Measurements from ENCODE around the gene RNF213.

The RNF213 gene

DNA sequence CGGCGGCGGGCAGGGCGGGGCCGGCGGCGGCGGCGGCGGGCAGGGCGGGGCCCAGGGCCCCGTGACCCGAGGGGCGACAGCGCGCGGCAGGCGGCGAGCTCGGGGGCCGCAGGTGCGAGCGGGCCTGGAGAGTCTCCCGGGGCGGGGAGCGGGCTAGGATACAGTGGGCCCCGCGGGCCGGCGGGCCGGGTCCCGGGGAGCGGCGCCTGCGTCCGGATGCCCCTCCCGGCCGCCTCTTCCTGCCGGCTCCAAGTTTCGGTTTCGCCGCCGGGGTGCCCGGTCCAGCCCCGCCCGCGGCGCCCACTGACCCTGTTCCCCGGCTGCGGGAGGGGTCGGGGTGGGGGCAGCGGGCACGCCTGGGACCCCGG, at the start of gene RNF213:
TSS of gene RNF213 (plus strand) at position 62 of the 368 bp plus-strand sequence. CDS start 2,830 bp downstream, outside the sequence.
- peak; percentile 92 for DNase-seq (ENCODE audit: low spot score)

DNA sequence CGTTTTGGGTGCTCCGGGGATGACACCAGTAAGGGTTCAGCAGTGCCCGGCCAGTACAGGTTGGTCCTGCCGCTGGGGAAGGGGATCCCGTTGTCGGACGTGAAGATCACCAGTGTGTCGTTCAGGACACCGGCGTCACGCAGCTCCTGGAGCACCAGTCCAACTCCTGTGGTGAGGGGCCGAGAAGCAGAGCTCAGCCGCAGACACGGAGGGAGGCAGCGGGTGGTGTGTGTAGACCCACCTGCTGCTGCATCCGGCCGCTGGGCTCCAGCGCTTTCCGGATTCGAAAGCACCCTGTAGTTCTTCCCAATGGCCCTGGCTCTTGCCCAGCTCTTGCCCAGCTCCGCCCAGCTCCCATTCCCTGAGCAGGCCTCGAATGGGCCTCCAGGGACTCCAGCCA, 48.5 kb upstream of the RNF213 start:
- no peak for DNase-seq (ENCODE audit: low spot score)

DNA sequence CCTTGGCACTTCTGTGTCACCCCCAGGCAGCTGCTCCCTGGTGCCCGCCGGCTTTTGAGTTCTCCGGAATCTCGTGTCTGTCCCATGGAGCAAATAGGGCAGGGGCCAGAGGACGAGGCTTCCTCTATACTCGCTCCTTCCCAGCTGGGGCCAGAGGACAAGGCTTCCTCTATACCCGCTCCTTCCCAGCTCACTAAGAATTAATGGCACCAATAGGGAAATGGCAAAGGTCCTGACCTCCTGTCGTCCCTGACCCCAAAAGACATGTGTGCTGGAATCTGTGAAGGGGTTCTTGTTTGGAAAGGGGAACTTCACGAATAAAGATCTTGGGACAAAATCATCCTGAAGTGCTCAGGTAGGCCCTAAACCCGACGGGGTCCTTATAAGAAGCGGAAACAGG, 48.1 kb upstream of the RNF213 start:
- DNase-seq (ENCODE audit: low spot score): no peak

DNA sequence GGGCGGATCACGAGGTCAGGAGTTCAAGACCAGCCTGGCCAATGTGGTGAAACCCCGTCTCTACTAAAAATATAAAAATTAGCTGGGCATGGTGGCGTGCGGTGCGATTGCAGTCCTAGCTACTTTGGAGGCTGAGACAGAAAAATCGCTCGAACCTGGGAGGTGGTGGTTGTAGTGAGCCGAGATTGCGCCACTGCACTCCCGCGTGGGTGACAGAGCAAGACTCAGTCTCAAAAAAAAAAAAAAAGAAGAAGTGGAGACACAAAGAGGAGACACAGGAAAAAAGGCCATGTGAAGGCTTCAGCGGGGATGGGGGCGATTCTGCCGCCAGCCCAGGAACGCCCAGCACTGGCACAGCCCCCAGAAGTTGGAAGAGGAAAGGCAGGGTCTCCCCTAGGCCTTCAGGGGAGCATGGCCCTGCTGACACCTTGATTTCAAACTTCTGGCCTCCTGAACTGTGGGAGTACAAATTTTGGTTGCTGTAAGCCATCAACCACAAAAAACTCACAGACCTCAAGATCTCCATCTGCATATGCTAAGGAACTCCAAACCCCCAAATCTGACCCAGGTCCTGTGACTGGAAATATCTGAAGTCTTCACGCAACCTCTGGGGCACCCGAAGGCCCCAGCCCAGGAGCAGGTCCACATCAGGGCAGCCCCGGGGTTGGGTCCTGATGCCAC, 47.5 kb upstream of the RNF213 start:
- DNase-seq (ENCODE audit: low spot score): no peak

DNA sequence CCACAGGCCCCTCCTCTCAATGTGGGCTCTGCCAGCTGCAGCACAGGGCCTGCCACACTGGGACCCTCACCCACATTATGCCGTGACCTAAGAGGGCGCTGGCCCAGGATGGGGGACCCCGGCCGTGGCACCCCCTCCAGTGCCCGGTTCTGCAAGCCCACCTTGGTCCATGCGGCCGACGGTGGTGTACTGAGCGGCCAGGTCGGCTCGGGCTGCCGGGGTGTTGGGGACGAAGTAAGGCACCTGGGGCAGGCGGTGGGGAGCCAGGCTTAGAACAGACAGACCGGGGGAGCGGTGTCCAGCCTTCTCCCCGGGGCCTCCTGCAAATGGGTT, 47.0 kb upstream of the RNF213 start:
- no peak for DNase-seq (ENCODE audit: low spot score)

DNA sequence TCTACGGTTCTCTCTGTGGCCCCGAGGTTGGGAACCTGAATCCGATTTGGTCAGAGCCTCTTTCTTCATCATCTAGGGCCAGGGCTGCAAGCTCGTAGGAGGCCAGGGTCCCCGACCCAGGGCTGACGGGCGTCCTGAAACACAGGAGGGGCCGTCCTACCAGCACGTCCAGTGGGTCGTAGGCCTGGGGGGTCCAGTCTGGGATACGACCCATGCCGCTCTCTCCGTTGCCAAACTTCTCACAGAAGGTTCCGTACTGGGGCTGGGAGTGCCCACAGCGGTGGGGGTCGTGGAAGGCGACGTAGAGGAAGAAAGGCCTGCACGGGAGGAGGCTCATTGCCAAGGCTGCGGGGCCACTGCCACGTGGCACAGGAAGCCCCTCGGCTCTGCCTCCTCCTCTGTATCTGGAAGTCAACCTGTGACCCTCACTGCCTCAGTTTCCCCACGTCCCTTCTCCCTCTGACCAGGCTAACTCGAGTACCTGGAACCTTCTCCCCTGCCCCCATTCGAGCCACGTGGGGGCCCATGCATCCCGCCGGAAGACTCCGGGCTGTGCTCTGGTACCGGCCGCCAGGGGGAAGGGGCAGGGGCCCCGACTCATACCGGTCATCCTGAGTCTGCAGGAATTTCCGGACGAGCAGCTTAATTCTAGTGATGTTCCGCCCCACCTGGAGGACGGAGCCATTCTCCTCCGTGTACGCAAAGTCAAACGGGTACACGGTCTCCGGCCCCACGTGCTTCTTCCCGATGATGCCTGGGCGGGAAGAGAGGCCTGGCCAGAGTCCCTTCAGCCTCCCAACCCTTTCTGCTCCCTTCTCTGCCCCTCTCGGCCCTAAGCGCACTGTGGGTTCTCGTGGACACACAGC, 46.4 kb upstream of the RNF213 start:
- DNase-seq (ENCODE audit: low spot score): no peak

DNA sequence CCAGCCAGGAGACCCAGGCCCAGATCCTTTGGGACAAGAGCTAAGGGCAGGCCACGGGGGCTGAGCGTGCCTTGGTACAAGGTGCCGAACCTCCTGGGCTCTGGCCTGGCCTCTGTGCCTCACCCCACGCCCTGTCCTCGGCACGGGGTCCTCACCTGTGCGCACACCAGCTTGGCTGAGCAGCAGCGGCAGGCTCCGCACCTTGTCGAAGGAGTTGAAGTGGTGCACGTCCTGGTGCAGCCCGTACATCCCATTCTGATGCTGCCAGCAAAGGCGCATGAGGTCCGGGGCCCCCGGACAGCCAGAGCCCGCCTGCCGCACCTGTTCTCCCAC, 45.8 kb upstream of the RNF213 start:
- no peak for DNase-seq (ENCODE audit: low spot score)

DNA sequence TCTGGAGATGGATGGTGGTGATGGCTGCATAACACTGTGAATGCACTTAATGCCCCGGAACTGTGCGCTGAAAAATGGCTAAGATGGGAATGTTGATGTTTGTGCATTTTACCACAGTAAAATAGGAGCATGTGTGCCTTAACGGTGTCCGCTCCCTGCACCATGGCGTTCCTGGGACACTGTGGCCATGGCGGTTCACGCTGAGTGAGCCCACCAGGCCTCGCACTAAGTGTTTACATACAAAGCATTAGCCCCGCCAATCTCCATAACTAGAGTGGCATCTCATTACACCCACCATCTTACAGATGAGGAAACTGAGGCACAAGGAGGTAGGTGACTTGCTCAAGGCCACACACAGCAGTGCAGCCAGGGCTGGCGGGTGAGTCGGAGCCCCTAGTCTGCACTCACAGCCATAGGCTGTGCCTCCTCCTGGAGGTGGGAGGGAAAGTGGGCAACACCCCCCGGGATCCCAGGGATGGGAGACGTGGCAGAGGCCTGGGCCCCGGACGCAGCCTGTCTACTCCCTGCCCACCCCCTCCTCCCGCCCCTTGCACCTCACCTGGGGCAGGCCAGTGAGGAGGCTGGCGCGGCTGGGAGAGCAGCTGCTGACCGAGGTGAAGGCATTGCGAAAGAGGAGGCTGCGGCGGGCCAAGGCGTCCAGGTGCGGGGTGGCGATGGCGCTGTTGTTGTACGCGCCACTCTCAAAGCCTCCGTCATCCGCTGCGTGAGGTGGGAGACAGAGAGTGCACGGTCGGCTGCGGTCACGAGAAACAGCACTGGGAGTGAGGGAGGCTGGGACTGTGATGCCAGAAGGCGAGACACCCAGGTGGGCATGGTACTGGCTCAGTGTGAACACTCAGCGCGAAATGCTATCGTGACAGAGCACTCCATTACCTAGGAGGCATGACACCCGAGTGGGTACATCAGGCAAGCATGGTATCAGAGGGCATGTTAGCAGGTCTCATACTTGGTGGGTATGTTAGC, 43.9 kb upstream of the RNF213 start:
- DNase-seq (ENCODE audit: low spot score): no peak

DNA sequence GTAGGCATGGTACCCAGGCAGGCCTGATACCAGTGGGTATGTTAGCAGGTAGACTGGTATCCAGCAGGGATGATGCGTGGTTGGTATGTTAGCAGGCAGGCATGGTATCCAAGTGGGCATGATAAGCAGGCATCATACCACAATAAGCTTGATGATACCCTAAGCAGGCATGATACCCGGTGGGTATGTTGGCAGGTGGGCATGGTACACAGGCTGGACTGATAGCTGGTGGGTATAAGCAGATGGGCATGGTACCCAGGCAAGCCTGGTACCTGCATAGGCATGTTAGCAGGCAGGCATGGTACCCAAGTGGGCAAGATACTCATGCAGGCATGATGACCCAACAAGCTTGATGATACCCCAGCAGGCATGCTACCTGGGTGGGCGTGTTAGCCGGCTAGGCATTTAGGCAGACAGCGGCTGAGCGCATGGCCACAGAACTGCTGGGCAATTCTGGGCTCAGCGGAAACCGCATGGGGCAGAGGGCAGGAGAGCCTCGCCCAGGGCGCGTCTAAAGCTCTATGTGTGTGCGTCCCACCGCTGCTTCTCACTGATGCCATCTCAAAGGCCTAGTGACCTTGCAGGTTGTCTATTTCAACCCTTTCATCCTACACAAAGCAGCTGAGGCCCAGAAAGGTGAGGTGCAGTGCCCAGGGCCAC, 42.8 kb upstream of the RNF213 start:
- no peak for DNase-seq (ENCODE audit: low spot score)

DNA sequence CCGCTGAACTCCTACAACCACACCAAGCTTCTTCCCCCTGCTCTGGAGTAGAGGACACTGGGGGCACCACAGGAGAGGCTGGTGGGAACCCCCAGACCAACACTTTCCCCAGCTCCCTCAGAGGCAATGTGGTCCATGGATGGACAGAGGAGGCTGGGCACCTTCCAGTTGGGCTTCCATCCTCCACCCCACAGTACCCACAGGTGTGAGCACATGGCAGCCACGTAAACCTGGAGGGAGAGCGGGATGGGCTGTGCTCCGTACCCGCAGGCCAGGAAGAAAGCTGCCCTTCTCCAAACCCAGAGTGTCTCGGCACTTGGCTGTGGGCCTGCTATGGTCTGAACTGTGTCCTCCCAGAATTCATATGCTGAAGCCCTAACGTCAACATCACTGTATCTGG, 42.3 kb upstream of the RNF213 start:
- no peak for DNase-seq (ENCODE audit: low spot score)

DNA sequence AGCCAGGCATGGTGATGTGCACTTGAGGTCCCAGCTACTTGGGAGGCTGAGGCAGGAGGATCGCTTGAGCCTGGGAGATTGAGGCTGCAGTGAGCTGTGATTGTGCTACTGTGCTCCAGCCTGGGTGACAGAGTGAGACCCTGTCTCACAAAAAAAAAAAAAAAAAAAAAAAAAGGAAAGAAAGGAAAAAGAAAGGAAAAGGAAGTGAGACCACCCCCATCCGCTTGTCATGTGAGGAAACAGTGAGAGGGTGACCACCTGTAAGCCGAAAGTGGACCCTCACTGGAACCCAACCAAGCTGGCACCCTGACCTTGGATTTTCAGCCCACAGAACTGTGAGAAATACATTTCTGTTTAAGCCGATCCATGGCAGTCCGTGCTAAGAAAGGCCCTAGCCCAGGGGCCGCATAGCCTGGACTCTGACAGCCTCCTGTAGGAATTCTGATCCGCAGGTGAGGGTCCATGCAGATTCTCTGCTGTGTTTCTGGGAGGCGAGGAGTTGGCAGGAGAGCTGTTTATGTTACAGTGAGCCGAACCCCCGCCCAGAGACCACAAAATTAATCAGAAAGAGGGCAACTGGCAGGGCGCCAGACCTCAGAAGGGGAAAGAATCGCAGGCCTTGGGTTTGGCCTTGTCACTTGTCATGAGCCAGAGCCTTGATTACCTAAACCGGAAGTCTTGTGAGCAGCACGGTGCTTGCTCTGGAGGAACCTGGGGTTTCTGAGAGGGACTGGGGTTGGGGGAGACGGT, 41.5 kb upstream of the RNF213 start:
- peak; percentile 79 for DNase-seq (ENCODE audit: low spot score)

DNA sequence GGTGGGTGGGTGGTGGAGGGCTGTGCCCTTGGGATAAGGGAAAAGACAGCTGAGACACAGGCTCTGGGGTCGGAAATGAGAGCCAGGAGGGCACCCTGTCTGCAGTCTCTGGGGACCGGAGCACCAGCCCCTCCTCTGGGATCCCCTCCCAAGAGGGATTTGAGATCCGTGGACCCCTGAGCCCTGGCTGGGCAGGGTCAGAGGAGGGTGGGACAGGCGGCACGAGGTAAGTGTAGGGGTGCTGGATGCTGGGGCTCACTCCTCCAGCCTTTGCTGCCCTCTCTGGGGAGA, 40.9 kb upstream of the RNF213 start:
- DNase-seq (ENCODE audit: low spot score): no peak

DNA sequence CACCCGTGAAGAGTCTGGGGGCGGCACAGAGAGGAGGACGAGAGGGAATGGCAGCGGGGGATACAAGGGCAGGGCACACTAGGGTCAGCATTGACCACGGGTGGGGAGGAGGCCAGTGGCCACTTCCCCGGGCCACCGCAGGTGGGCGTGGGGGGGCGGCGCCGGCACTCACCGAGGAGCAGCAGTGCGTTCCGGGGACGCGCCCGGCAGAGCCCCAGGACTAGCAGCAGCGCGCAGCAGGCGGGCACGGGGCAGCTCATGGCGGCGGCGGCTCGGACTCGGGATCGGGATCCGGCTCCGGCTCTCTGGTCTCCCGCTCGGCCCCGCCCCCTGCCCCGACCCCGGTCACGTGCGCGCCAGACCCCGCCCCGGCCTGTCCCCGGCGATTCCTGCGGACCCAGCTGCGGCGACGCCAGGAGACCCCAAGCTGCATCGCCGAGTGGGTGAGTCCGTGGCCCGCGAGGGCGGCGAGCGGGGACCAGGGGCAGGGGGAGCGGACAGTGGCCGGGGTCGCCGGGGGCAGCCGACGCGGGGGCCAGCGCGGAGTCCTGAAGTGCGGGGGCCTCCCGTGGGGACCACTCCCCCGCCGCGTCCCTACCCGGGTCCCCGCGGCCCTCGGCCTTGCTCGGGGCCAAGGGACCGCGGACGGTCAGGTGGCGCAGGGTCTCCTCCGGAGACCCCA, 40.5 kb upstream of the RNF213 start, which contains the start of the genes SGSH and SLC26A11:
TSS of gene SGSH (minus strand) at position 280 of the 682 bp plus-strand sequence. CDS start at position 260, 20 bp downstream.
TSS of gene SLC26A11 (plus strand) at position 374 of the 682 bp plus-strand sequence. CDS start 1,134 bp downstream, outside the sequence.
- peak; percentile 99 for DNase-seq (ENCODE audit: low spot score)

DNA sequence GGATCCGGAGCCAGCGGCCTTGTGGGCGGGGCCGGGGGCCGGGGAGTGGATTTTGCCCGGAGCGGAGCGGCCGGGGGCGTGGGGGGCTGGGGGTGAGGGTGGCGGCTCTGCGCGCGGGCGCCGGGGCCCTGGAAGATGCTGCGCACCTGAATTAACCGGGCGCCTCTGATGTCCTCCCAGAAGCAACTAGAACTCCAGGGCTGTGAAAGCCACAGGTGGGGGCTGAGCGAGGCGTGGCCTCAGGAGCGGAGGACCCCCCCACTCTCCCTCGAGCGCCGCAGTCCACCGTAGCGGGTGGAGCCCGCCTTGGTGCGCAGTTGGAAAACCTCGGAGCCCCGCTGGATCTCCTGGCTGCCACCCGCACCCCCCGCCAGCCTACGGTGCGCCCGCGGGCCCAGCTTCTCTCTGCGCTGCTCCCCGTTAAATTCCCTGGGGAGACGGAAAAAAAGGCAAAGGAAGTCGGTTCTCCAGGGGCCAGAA, 39.9 kb upstream of the RNF213 start:
- peak; percentile 63 for DNase-seq (ENCODE audit: low spot score)

DNA sequence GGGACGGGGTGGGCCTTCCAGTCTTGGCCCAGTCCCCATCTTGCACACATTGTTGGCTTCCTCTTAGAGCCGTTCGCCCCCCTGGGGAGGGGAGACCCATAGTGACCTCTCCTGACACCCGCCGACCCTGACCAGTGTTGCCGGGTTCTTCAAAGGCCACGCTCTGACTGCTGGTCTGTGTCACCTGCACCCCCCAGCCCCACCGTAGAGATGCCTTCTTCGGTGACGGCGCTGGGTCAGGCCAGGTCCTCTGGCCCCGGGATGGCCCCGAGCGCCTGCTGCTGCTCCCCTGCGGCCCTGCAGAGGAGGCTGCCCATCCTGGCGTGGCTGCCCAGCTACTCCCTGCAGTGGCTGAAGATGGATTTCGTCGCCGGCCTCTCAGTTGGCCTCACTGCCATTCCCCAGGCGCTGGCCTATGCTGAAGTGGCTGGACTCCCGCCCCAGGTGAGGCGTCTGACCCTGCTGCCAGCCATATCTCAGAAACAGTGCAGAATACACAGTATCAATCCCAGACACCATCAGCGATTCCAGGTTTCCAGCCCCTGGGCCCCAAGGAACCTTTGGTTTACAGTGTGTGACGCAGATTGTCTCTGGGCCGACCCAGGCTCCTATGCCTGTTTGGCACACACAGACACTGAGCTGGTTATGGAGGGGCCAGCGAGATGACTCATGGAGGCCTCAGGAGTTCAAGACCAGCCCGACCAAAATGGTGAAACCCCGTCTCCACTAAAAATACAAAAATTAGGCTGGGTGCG, 39.1 kb upstream of the RNF213 start:
- no peak for DNase-seq (ENCODE audit: low spot score)

DNA sequence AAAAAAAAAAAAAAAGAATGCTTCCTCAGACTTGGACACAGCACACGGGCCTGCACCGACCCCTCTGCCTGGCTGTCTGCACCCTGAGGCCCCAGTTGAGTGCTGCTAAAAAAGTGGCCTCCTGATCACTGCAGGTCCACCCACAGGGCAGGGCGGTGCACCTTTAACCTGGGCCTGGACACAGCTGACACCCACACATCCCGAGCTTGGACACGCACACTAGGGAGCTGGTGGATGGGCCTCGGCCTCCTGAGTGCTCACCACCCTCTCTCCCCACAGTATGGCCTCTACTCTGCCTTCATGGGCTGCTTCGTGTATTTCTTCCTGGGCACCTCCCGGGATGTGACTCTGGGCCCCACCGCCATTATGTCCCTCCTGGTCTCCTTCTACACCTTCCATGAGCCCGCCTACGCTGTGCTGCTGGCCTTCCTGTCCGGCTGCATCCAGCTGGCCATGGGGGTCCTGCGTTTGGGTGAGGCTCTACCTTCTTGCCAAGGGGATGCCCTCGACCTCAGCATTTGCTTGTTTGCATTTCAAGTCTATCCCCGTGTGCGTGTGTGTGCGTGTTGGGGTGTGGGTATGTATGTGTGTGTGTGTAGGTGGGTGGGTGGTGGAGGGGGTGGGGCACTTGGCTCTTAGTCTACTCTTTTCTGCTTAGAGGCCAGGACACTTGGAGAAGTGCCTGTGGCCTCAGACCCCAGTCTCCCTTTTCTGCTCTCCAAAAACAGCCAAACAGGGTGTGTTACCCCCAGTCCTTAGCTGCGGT, 38.1 kb upstream of the RNF213 start:
- DNase-seq (ENCODE audit: low spot score): no peak

DNA sequence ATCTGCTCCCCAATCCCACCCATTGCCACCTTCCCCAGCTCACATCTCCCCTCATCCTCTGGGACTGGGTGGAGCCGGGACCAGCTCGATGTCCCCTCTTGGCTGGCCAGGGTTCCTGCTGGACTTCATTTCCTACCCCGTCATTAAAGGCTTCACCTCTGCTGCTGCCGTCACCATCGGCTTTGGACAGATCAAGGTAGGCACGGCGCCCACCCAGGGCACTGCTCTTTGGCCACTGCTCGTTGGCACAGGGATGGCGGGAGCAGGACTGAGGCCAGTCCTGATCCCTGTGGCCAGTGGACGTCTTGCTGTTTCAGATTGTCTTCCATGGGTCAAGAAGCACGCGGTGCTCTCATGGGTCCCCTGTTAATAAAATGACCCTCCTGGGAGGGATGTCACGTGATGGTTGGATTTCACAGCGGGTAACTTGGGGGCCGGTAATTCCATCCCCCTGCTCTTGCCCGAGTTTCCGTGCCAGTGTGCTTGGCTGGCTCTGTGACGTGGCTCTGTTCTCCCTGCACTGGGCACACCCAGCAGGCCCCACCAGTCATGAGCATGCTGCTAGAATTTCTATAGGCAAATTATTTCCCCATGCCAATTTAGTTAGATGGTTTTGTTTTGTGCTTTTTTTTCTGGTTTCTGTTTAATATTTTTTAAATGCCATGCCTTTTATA, 37.4 kb upstream of the RNF213 start:
- no peak for DNase-seq (ENCODE audit: low spot score)

DNA sequence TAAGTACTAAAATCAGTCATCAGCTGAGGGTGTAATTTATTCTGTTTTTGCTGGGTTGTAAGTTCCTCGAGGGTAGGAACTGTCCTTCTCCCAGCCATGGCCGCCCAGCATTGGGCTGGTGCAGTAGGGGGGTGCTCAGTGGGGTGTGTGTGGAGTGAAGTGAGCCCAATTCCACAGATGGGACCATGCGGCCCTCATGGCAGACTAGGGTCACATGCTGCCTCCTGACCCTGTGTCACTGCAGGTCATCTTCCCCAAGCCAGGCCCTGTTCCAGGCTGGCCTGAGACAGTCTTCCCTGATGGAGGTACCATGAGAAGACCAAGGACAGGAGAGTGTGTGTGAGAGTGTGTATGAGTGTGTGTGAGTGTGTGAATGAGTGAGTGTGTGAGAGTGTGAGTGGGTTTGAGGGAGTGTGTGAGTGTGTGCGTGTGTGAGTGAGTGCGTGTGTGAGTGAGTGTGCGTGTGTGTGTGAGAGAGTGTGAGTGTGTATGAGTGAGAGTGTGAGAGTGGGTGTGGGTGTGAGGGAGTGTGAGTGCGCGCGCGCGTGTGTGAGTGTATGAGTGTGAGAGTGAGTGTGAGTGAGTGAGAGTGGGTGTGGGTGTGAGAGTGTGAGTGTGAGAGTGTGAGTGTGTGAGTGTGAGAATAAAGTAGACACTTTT, 36.7 kb upstream of the RNF213 start:
- no peak for DNase-seq (ENCODE audit: low spot score)
